GM21515 (cell line): ENCODE data around the gene ZSCAN5A.
"Not testable (repeated sequence)": the region's sequence is repeated elsewhere in the genome, so short reads cannot be mapped to it uniquely, and the experiment has no call there.

Experiments used
- ATAC-seq: cut with Tn5 transposase; IDR thresholded peaks from one replicate; pipeline ENCODE4 v1.9.1; 2021; ENCODE audit not compliant: unreplicated experiment

ZSCAN5A gene

GRCh38 chr19:56315077-56315828 is 614 bp upstream of the ZSCAN5A start:
- ATAC-seq: peak; percentile 75

GRCh38 chr19:56314018-56314380 is 640 bp downstream of the ZSCAN5A start:
- ATAC-seq: peak; percentile 1

- no peak for ATAC-seq
Measured at GRCh38 chr19:56312787-56313657, 1.6 kb downstream of the ZSCAN5A start.

GRCh38 chr19:56312342-56312741 is 2.3 kb downstream of the ZSCAN5A start:
- ATAC-seq: no peak

GRCh38 chr19:56310462-56310861 is 4.2 kb downstream of the ZSCAN5A start:
- no peak for ATAC-seq

GRCh38 chr19:56309511-56310185 is 5.0 kb downstream of the ZSCAN5A start:
- no peak for ATAC-seq

GRCh38 chr19:56308792-56309191 is 5.8 kb downstream of the ZSCAN5A start:
- ATAC-seq: no peak

GRCh38 chr19:56307062-56307461 is 7.6 kb downstream of the ZSCAN5A start:
- ATAC-seq: not testable (repeated sequence)

GRCh38 chr19:56306016-56306415 is 8.6 kb downstream of the ZSCAN5A start:
- ATAC-seq: no peak

- ATAC-seq: no peak
Measured at GRCh38 chr19:56304243-56304642, 10.4 kb downstream of the ZSCAN5A start.

- no peak for ATAC-seq
Measured at GRCh38 chr19:56301886-56302620, 12.6 kb downstream of the ZSCAN5A start.

GRCh38 chr19:56301155-56301554 is 13.5 kb downstream of the ZSCAN5A start:
- ATAC-seq: no peak

- ATAC-seq: no peak
Measured at GRCh38 chr19:56299688-56300087, 15.0 kb downstream of the ZSCAN5A start.

GRCh38 chr19:56297010-56297409 is 17.6 kb downstream of the ZSCAN5A start:
- no peak for ATAC-seq

GRCh38 chr19:56295531-56296455 is 18.8 kb downstream of the ZSCAN5A start:
- no peak for ATAC-seq

- ATAC-seq: no peak
Measured at GRCh38 chr19:56294549-56294948, 20.1 kb downstream of the ZSCAN5A start.

GRCh38 chr19:56291867-56292266 is 22.8 kb downstream of the ZSCAN5A start:
- ATAC-seq: no peak

GRCh38 chr19:56290104-56290503 is 24.5 kb downstream of the ZSCAN5A start:
- ATAC-seq: no peak

GRCh38 chr19:56284746-56285145 is 29.9 kb downstream of the ZSCAN5A start:
- no peak for ATAC-seq

- ATAC-seq: no peak
Measured at GRCh38 chr19:56282809-56283208, 31.8 kb downstream of the ZSCAN5A start.
